Measurements from ENCODE around the gene GBF1.
A peak's percentile ranks its signal among the peaks of the same experiment; 100 is the strongest.

GBF1 gene

GRCh38 chr10:102358712-102359382 is 113.5 kb downstream of the GBF1 start:
- no peak for DNase-seq

DNA sequence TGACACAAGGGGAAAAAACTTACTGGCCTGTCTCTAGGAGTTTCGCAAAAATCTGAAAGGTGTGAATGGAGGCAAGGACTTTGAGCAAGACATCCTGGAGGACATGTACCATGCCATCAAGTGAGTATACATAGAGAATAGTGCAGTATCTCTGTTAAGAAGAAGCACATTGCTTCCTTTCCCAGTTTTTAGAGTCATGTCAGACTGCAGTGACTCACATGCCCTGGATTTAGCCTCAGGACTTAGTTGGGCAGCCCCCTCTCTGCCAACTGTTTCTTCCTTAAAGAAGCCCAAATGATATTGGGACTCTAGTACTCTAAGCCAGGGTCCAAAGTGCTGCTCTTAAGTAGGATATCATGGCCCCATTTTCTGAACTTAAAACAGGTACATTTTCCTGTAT is 122.1 kb downstream of the GBF1 start:
- no peak for DNase-seq

GRCh38 chr10:102368077-102368476 is 122.7 kb downstream of the GBF1 start:
- no peak for DNase-seq

GRCh38 chr10:102371295-102371694 is 126.0 kb downstream of the GBF1 start:
- no peak for DNase-seq

GRCh38 chr10:102375250-102375649 is 129.9 kb downstream of the GBF1 start:
- DNase-seq: no peak

GRCh38 chr10:102375867-102376266 is 130.5 kb downstream of the GBF1 start:
- no peak for DNase-seq

- DNase-seq: no peak
Measured at GRCh38 chr10:102376901-102377300, 131.6 kb downstream of the GBF1 start.

DNA sequence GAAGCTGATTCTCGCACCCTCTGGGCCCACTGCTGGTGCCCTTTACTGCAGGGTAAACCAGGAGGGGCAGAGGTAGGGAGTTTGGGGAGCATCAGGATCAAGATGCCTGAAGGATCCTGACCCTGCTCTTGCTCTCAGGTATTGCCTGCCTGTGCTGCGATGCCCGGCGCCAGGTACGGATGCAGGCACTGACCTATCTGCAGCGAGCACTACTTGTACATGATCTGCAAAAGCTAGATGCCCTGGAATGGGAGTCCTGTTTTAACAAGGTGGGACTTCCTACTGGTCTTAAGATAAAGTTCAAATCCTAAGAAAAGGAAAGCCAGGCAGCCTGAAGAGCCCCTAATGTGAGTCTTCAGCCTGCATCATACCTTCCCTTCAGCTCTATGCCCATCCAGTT is 134.1 kb downstream of the GBF1 start:
- no peak for DNase-seq

- DNase-seq: no peak
Measured at GRCh38 chr10:102381983-102382382, 136.7 kb downstream of the GBF1 start.

- no peak for DNase-seq
Measured at GRCh38 chr10:102382871-102383270, 137.5 kb downstream of the GBF1 start.

GRCh38 chr10:102384053-102384452 is 138.7 kb downstream of the GBF1 start:
- no peak for DNase-seq

- no peak for DNase-seq
Measured at GRCh38 chr10:102384606-102385429, 139.5 kb downstream of the GBF1 start.

- DNase-seq: no peak
Measured at GRCh38 chr10:102389894-102390293, 144.6 kb downstream of the GBF1 start.

- DNase-seq: no peak
Measured at GRCh38 chr10:102392306-102392705, 147.0 kb downstream of the GBF1 start.

- DNase-seq: no peak
Measured at GRCh38 chr10:102393411-102394078, 148.2 kb downstream of the GBF1 start.

- peak; percentile 50 for DNase-seq
Measured at GRCh38 chr10:102394079-102394800, 148.9 kb downstream of the GBF1 start.

- DNase-seq: no peak
Measured at GRCh38 chr10:102394801-102395399, 149.6 kb downstream of the GBF1 start.

- DNase-seq: no peak
Measured at GRCh38 chr10:102395400-102396316, 150.3 kb downstream of the GBF1 start, which contains the start of gene NFKB2. Gene NFKB2, plus strand, starts transcription at chr10:102395705. Its CDS starts 255 bp downstream, at chr10:102395960.

DNA sequence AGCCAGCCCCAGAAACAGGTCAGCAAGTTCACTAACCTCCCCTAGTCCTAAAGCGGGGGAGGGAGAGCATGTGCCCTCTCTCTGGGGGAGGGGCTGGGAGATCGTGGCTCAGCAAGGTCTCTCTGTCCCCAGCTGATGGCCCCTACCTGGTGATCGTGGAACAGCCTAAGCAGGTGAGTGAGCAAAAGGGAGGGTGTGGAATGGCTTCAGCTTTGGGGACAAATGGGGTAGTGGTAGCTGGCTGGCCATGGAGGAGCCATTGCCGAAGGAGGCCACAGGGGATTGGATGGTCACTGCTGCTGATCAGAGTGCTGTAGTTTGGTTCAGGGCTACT is 151.0 kb downstream of the GBF1 start:
- DNase-seq: no peak

- no peak for DNase-seq
Measured at GRCh38 chr10:102396730-102397151, 151.4 kb downstream of the GBF1 start.

Measured in DMS 273 treated with DMSO at 0.1 percent for 48 hours (cell line).